Measurements from ENCODE around the gene LAMB4. TPM values are rescaled to one million over a fixed set of nuclear protein-coding genes. Genes with fewer than 3 reads are reported as not detected.

Gene LAMB4
- total RNA-seq, 4 donors from 2014 or later = 0.04 to 0.33 TPM; not detected in 2

DNA sequence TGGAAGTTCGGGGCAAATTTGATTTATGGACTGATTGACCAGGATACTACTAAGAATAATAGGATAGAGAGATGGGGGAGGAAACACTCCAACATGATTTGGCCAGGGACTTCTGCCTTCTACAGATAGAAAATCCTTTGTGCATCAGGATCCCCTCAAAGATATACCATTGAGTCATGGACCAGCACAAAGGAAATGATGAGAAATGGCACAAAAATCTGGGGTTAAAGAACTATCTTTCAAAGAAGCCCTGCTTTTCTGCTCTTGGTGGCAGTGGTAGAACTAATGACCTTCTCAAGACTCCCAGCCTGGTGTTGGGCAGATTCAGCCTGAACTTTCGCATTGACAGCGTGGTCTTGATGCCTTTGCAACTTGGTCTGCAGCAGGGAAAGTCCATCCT lies 99.6 kb downstream of the LAMB4 start:
- intact Hi-C loops (cut with DNase I; ENCODE audit: low total_unique reads) = no loop called here
- H3K9me3 ChIP-seq = no peaks in the 10 kb centered on the region
- no peak overlapping the region for H3K27ac ChIP-seq
- no peaks in the 10 kb centered on the region for H3K36me3 ChIP-seq
- TF ChIP-seq, protein P1, sequence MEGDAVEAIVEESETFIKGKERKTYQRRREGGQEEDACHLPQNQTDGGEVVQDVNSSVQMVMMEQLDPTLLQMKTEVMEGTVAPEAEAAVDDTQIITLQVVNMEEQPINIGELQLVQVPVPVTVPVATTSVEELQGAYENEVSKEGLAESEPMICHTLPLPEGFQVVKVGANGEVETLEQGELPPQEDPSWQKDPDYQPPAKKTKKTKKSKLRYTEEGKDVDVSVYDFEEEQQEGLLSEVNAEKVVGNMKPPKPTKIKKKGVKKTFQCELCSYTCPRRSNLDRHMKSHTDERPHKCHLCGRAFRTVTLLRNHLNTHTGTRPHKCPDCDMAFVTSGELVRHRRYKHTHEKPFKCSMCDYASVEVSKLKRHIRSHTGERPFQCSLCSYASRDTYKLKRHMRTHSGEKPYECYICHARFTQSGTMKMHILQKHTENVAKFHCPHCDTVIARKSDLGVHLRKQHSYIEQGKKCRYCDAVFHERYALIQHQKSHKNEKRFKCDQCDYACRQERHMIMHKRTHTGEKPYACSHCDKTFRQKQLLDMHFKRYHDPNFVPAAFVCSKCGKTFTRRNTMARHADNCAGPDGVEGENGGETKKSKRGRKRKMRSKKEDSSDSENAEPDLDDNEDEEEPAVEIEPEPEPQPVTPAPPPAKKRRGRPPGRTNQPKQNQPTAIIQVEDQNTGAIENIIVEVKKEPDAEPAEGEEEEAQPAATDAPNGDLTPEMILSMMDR (IDR thresholded peaks at IDR 0.05 in 4 of 5, conservative IDR thresholded peaks at IDR 0.05 in 1 of 5) = no peak
- TF ChIP-seq POLR2A (IDR thresholded peaks at IDR 0.05) = no peak
- H3K4me1 ChIP-seq = no peaks in the 10 kb centered on the region
- DNase-seq = no peak
- no peak for ATAC-seq
- in situ Hi-C loops (cut with MboI; ENCODE audit: low sequenced_read_pairs in 4 of 4) = no loop called here
- H3K4me3 ChIP-seq = no peak overlapping the region
- no peaks in the 10 kb centered on the region for H3K27me3 ChIP-seq

DNA sequence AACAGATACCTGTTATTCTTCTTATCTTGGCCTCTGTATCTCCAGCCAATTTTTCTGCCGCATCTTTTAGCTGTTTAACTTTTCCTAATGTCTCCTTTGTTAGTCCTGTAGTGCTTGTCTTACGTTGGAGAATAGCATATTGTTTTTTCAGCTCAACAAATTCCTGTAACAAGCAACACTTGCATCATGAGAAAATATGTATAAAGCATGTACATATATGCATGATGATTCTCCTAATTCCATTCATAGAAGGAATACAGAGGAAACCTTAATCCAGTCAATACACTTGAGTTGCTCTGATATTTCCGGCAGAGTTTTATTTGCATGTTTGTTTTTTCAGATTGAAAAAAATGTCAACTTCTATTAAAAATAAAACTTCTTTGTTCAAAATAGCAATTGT lies 101.1 kb downstream of the LAMB4 start:
- intact Hi-C loops (cut with DNase I; ENCODE audit: low total_unique reads) = no loop called here
- H3K4me1 ChIP-seq = no peaks in the 10 kb centered on the region
- ATAC-seq = no peak
- H3K9me3 ChIP-seq = no peaks in the 10 kb centered on the region
- in situ Hi-C loops (cut with MboI; ENCODE audit: low sequenced_read_pairs in 4 of 4) = no loop called here
- H3K36me3 ChIP-seq = no peaks in the 10 kb centered on the region
- no peak for DNase-seq
- H3K27me3 ChIP-seq = no peaks in the 10 kb centered on the region
- no peak overlapping the region for H3K4me3 ChIP-seq
- H3K27ac ChIP-seq = no peak overlapping the region
- TF ChIP-seq POLR2A (IDR thresholded peaks at IDR 0.05) = no peak
- TF ChIP-seq, protein P1 (IDR thresholded peaks at IDR 0.05 in 4 of 5, conservative IDR thresholded peaks at IDR 0.05 in 1 of 5) = no peak

DNA sequence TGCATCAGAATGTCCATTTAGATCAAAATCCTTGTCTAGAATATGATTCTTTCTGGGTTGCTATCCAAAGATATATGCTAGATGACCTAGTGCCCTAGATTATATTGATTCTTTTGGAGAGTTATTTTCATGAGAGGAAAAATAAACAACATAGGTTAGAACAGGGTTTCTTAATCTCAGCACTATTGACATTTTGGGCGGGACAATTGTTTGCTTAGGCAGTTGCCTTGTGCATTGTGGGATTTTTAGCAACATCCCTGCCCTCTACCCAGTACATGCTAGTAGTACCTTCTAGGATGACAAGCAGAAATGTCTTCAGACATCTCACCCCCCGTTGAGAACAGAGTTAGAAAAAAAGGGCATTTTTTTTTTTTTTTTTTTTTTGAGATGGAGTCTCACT lies 102.0 kb downstream of the LAMB4 start:
- in situ Hi-C loops (cut with MboI; ENCODE audit: low sequenced_read_pairs in 4 of 4) = no loop called here

DNA sequence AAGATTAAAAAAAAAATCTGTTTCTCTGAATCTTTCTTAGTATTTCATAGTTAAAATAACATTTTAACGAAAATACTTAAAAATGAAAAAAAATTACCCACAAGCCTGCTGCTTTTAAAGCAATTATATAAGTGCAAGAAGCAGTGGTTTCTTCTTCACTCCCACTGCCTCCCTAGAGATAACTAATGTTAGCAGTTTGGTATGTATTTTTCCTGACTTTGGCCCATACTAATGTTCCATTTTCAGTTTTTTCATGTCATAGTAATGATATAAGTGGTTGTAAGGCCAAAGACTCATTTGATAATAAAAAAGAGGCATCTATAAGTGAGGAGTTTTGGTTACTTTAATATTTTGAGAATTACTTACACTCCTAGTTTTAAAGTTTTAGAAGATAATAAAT lies 102.9 kb downstream of the LAMB4 start:
- Histone ChIP-seq H3K27me3 (no peaks in the 10 kb centered on the region), H3K4me3 (no peak overlapping the region), H3K27ac (no peak overlapping the region), H3K9me3 (no peaks in the 10 kb centered on the region), H3K4me1 (no peaks in the 10 kb centered on the region), H3K36me3 (no peaks in the 10 kb centered on the region)
- TF ChIP-seq POLR2A (IDR thresholded peaks at IDR 0.05) = no peak
- TF ChIP-seq, protein P1 (IDR thresholded peaks at IDR 0.05 in 4 of 5, conservative IDR thresholded peaks at IDR 0.05 in 1 of 5) = no peak
- intact Hi-C loops (cut with DNase I; ENCODE audit: low total_unique reads) (no loop called here), in situ Hi-C loops (cut with MboI; ENCODE audit: low sequenced_read_pairs in 4 of 4) (no loop called here)
- ATAC-seq (no peak), DNase-seq (no peak)

More for the DNA sequence above, 102.0 kb downstream of the LAMB4 start:
- H3K36me3 ChIP-seq = no peaks in the 10 kb centered on the region
- H3K9me3 ChIP-seq = no peaks in the 10 kb centered on the region
- no peak for TF ChIP-seq POLR2A (IDR thresholded peaks at IDR 0.05)
- TF ChIP-seq, protein P1 (IDR thresholded peaks at IDR 0.05 in 4 of 5, conservative IDR thresholded peaks at IDR 0.05 in 1 of 5) = no peak
- H3K27me3 ChIP-seq = no peaks in the 10 kb centered on the region
- intact Hi-C loops (cut with DNase I; ENCODE audit: low total_unique reads) = no loop called here
- no peaks in the 10 kb centered on the region for H3K4me1 ChIP-seq
- no peak overlapping the region for H3K4me3 ChIP-seq
- no peak overlapping the region for H3K27ac ChIP-seq
- DNase-seq (no peak), ATAC-seq (no peak)

DNA sequence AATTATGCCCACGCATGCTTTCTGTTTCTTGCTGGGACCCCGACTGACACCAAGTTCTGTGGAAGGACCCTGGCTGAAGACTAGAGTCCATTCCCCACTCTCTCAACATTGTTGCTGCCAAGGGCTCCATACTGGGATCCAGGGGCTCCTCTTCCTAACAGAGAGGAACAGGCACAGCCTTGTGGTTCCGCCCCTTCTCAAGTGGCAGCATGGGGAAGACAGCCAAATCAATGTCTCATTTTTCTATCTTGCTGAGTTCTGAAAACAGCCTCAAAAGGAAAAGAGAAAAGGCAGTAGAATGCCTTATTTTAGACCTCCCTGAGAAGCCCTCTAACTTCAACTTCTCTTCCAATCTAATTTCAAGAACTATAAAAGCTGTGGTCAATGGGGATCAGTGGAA lies 103.5 kb downstream of the LAMB4 start:
- intact Hi-C loops (cut with DNase I; ENCODE audit: low total_unique reads) = no loop called here
- Histone ChIP-seq H3K36me3 (no peaks in the 10 kb centered on the region), H3K27me3 (no peaks in the 10 kb centered on the region), H3K27ac (no peak overlapping the region), H3K4me1 (no peaks in the 10 kb centered on the region), H3K9me3 (no peaks in the 10 kb centered on the region), H3K4me3 (no peak overlapping the region)
- TF ChIP-seq, protein P1 (IDR thresholded peaks at IDR 0.05 in 4 of 5, conservative IDR thresholded peaks at IDR 0.05 in 1 of 5) = no peak
- no peak for TF ChIP-seq POLR2A (IDR thresholded peaks at IDR 0.05)
- DNase-seq (no peak), ATAC-seq (no peak)
- in situ Hi-C loops (cut with MboI; ENCODE audit: low sequenced_read_pairs in 4 of 4) = no loop called here
